ENCODE measurements around the gene PEX12.
A peak's percentile ranks its signal among the peaks of the same experiment; 100 is the strongest.
"Not testable (repeated sequence)": the region's sequence is repeated elsewhere in the genome, so short reads cannot be mapped to it uniquely, and the experiment has no call there.

Gene PEX12

DNA sequence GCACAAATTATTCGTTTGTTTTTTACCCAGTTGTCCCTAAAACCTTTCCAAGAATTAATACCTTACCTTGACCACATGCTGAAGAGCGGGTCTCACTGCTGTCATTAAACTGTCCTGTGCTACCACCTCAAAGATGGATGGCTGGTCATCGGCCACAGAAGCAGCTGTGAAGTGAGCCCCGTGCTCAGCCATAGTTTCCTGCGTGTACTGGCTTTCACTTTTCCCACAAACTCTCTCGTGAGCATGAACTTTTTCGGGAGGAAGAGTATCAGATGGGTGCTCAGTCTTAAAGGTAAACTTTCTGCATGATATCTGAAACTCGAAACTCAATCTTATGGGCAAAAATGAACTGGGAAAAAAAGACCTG lies 558 bp downstream of the PEX12 start:
- DNase-seq, result no peak

DNA sequence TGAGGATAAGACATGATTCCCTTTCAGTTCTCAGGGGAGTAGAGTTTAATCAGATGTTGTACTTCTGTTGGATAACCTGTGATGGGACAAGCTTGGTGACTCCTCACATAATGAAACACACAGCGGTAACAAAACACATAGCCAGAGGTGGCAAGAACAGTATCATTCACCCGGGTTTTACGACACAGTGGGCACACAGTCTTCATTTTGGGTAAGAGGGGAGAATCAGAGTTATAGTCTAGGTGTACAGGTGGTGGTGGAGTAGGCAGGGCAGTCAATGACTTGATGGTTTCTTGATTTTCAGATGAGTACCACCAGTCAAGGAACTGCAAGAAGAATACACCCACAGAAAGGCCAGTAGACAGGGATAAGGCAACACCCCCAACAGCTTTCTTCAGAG lies 2.6 kb downstream of the PEX12 start:
- DNase-seq, result no peak

DNA sequence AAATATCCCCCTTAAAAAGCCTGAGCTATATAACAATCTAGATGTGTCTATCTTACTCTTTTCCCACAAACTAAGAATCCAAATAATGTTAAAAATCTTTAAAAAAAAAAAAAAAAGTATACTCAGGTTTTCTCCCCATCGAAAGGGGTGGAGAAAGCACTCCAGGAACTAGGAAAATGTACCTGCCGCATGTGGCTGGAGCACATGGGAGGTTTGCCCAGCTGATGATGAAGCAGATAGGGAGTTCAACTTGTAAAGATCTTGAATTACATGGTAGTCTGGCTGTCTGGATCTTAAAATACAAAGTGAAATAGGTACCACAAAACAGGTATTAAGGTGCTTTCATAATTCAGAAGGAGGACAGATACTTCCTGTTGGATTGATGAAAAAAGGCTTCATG lies 9.0 kb downstream of the PEX12 start:
- DNase-seq, result no peak

DNA sequence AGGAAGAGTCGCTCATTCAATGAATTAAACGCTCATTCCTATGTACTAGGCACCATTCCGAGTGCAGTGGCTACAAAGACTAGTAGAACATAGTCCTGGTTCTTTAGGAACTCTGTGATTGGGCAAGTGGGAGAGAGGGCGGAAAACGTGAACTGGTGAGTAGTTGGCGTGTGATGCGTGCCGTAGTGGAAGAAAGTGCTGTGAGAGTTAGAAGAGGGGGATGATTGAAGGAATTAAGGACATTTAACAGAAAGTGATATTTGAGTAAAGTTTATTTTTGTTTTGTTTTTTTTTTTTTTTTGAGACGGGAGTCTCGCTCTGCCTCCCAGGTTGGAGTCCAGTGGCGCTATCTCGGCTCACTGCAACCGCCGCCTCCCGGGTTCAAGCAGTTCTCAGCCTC lies 9.8 kb downstream of the PEX12 start:
- DNase-seq, result no peak

DNA sequence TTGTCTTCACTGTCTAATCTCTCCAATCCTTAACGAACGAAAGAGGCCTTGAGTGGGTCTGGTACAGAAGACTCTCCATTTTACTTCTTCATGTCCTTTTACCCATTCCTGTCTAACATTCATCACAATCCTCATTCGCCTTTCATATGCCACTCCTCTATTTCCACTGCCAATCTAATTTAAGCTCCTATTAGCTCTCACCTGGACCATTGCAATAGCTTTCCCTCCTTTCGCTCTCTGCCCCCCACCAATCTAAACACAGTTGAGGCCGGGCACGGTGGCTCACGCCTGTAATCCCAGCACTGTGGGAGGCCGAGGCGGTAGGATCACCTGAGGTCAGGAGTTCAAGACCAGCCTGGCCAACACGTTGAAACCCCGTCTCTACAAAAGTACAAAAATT lies 11.4 kb downstream of the PEX12 start:
- no peak for DNase-seq

DNA sequence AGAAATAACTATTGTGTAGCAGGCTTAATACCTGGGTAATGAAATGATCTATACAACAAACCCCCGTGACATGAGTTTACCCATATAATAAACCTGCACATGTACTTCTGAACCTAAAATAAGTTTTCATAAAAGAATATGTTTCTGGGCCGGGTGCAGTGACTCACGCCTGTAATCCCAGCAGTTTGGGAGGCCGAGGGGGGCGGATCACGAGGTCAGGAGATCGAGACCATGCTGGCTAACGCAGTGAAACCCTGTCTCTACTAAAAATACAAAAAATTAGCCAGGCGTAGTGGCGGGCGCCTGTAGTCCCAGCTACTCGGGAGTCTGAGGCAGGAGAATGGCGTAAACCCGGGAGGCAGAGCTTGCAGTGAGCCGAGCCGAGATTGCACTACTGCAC lies 15.2 kb downstream of the PEX12 start:
- DNase-seq, result not testable (repeated sequence)

DNA sequence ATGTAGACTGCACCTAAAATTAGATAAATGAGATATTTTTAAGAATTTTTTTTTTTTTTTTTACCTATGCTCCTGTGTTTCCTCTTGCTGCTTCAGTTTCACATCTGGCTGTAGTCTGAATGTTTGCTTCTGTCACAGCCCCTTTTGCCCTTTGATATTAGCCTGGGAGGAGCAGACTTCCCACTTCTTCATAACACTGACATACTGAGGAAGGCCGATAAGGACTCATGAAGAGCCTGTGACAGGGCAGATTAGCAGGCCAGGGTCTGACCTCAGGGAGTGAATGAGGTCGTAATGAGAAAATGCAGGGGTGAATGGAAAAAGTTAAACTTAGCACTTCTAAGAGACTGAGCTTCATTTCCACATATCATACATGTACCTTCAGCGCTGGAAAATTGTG lies 17.7 kb downstream of the PEX12 start, which contains the start of gene SLFN14:
Gene SLFN14 (minus strand): TSS at position 117 of the 400 bp plus-strand sequence. CDS start 2,757 bp downstream, outside the sequence.
- no peak for DNase-seq

DNA sequence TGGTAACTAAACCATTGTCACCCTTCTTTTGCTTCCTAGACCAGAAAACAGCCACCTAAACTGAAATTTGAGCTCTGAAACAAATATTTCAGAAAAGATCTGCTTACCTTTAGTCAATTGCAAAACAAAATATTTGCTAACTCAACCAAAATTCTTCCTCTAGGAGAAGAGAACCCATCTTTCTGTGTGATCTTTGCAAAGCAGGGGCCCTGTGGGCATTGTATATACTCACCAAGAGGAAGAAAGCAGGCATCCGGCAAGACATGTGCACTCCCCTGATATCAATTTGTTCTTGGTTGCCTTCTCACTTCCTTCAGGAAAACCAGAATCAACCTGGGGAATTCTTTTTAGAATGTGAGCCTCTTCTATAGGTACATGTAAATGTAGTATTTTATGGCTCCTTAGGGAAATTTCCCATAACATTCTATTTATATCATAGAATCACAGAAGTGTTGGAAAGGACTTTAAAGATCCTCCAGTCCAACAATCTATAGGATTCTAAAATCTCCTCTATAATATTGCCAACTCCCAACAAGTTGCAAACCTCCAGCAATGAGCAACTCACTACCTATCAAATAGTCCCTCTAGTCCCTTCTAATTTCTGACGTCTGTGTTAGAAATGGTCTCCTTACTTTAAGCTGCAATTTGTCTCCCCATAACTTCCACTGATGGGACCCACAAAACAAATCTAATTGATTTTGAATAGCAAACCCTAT lies 18.7 kb downstream of the PEX12 start:
- DNase-seq, result no peak

DNA sequence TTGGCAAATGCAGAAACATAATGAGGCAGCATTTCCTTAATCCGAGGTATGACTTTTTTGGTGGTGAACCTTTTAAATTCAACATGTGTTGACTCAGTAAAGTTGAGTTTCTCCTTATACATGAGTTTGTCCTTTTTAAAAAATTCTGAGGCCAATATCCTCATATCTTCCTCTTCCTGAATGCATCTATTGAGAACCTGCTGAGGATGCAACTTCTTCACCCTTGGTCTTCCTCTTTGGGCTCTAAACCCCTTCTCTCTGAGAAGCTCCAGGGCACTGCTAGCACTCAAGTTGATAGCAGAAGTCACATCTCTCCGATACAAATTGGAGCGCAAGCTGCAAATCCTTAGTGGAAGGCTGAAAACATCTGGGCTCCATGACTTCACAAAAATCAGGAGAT lies 21.0 kb downstream of the PEX12 start:
- DNase-seq, result no peak

DNA sequence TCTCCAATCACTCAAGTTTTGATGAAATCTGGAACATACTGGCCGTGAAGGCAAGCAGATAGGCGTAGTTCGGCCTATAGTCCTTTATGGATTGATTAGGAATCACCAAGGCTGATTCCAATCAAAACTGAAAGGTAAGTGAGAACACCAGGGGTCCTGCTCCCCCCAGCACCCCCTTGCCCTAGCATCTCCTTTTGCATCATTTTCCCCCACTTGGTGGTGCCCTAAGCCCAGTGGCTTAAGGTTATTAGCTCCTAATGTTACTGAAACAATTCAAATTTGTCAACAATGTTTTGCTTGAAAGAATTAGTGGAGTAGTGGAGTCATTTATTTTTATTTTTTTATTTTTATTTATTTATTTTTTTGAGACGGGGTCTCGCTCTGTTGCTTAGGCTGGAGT lies 22.7 kb downstream of the PEX12 start:
- DNase-seq, result peak in 1 of 2 experiments; percentile 23

DNA sequence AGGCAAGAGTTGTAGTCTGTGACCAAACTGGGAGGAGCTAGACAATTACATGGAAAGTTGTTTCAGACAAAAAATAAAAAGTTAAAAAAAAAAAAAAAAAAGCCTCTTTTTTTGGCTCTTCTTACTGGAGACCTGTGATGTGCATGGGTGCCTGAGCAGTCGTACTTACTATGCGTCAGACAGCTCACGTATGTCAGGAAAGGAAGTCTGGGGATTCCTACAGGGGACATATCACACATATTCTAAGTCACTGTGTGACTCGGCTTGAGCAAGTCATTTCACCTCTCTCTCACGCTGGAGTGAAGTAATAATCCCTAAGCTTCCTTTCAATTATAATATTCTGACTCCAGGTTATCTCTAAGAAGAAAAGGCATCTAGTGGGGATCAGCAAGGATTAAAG lies 23.7 kb downstream of the PEX12 start:
- DNase-seq, result no peak

DNA sequence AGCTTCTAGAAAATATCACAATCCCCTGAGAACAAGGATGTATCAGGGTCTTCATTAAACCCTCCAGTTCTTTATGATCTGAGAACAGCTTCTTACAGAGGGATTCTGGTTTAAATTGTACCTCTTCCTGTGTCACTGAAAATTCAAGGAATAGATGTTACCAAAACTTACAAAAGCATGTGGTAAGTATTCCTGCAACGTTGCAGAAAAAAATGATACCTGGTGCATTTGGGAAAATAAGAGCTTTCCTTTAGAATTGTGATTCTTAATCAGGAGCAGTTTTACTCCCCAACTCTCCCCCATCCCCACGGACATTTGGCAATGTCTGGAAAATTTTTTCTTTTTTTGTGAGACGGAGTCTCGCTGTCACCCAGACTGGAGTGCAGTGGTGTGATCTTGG lies 25.1 kb downstream of the PEX12 start:
- DNase-seq, result no peak

DNA sequence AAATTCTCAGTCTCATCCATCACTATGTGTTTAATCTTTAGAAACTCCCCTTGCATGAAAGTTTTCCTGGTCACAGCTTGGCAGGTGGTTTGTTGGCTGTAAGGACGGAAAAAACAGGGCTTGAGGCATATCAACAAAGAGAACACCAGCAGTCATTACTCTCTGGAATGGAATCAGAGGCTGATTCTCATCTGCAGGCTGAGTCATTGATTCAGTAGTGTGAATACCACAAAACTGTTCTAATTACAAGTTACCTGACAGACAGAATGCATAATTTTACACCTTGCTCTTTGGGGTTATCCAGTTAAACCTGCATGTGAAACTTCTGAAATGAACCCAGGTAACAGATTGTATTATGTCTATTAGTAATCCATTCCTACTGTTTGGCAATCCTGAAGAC lies 29.4 kb downstream of the PEX12 start:
- no peak for DNase-seq

DNA sequence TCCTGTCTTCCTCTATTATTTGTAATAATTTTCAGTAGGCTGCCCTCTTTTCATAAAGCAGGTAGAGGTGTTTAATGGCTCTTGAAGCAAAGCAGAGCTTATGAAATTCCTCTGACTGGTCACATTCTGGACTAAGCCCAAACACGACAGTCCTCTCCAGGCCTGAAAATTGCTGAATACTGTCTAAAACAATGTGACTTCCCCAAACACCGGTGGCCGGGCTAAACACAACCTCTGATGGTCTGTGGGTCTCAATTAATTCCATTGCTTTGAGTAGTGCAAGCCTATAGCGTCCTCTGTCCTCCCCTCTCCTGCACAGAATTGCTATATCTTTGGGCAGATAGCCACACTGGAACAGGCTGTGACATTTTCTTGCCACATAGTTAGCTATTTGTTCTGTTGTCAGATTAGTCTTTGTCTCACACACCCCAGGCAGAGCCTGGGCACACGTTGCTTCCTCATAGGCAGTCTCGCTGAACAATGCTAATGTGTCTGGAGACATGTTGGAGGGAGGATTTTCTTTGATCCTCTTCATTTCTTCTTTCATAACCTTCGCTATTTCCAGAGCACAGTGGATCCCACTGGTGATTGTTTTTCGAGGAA lies 30.1 kb downstream of the PEX12 start:
- DNase-seq, result no peak

DNA sequence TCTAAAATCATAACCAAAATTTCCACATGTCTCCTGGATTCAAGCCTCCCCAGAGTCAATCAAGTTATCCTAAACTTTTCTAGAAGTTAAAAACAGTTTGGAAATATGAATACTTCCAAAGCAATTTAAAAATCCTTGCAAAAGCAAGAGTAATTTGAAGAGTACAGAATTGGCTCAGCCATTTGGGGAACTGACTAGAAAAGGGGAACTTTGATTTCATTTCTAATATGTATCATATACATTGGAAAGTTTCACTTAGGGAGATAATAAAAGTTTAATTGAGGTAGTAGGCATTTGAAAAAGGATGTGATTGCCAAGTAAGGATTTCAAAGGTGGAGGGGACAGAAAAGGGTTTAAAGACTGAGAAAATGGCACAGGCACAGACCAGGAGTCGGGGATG lies 31.9 kb downstream of the PEX12 start:
- peak; percentile 30 to 34 for DNase-seq

DNA sequence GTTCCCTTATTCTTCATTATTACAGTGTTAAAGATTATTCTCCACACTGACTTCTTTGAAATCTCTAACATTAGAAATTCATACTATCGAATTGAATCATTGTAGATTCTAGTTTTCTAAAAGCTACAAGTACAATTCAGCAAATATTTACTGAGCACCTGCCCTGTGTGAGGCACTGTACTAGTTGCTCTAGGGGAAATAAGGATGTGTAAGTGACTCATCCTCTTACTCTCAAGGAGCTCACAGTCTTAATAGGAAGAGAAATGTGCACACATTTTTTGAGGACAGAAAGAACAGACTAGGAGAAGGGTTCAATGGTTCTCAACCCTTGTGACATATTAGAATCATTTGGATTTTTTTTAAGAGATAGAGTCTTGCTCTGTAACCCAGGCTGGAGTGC lies 33.2 kb downstream of the PEX12 start:
- no peak for DNase-seq

DNA sequence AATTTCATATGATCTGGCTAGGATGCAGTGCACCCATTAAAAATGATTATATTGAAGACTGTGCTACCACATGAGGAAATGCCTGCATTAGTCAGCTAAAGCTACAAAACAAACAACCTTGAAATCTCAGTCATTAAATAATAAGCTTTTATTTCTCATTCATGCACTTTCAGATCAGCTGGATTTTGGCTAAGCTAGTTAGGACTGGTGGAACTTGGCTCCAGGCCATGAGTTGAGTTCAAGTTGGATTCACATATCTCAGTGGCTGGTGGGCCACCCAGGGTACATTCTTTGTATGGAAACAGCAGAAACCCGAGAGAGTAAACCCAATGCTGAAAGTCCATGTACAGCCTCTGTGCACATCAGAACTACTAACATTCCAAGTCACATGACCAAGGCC lies 34.5 kb downstream of the PEX12 start:
- DNase-seq, result no peak

DNA sequence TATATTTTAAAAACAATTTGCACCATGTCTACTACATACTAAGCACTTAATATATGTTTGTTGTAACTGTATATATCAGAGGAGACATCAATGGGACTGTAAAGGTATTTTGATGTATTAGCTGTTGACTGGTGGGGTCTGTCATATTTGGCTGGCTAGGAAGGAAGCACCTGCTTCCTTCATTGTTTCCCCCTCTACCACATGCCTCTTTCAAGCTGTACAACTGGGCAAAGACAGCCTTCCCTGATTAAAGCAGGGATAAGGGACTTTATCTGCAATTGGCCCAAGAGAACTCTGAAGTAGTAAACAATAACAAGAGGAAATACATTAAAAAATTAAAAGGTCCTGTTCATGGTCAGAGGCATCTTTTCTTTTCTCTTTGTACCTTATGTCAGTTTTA lies 35.4 kb downstream of the PEX12 start:
- no peak for DNase-seq

DNA sequence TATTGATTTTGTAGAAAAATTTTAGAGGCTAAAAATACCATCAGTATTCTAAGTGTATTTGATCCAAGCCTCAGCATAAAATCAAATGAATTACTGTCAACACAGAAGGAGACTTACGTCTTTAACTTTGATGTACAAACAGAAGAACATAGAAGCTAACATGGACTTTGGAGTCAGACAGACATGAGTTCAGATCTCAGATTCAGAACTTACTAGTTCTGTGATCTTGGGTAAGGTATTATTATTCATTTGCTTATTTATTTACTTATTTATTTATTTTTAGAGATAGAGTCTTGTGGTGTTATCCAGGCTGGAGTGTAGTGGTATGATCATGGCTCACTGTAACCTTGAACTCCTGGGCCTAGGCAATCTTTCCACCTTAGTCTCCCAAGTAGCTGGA lies 36.9 kb downstream of the PEX12 start:
- DNase-seq, result no peak

DNA sequence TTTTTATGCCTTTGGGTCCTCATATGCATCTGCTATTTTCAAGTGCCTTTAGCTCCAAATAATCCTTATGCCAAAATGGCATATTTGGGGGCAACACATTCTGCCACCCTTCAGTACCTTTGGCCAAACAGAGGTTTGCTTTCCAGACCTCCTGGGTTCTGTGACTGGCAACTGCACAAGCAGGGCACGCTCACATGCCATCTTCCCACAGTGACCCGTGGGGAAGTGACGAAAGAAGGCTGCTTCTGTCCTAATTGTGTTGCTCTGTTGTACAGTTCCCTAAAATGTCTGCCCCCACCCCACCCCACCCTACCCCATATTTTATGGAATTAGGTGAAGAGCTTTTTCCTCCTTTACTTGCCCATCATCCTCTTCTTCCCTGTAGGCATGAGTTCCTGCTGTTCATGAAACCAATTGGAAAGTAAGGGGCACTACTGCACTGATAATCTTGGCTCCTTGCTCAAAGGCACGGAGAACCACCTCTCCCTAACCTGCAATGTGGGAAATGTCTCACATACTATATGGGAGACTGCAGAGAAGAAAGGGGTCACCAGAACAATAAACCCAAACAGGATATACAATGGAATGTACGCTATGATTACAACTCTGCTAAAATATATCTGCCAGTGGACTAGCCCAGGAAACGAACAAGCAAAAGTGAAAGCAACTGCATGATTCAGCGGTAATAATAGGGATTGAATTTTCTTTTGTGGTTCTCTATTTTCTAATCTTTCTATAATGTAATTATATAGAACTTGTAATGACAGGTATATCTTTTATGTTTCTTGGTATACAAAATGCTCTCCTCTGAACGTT lies 37.6 kb downstream of the PEX12 start:
- DNase-seq, result peak; percentile 88 to 89

DNA sequence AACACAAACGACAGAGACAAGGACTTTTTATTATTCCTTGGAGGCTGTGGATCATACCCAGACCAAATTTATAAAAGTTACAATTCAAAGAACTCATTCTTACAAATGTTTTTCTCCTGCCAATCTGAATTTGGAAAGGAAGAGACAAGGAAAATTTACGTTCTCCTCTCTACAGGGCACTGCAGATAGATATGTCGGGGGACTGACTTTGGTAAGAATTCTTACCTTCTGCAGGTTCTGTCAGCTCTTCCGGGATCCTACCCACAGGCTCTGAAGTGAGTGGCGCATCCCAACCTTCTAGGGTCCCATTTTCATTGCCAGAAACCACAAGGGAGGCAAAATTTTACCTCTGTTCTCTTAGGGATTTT lies 38.7 kb downstream of the PEX12 start:
- no peak for DNase-seq

DNA sequence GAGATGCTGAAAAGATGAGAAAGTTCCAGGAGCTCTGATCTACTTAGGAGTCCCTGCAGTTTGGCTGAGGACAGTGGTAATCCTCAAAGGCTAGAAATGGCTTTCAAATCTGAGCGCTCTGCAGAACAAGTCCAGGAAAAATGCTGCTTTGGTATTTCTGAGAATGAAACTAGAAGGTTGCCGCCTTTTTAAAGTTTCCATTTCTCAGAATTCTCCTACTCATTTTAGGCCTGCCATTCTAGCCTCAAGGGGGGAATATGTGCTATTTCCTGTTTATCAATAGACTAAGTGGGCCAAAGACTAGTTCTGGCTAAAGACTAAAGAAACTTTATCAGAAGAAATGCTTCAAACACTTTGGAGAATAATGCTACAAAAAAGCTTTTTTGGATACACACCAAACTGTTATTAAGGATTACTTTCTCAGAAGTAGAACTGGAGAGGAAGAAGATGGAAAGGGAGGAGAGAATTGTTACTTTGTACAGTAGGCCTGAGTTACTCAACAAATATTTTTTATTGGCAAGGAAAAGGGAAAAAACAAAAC lies 40.7 kb downstream of the PEX12 start, which contains the start of gene SLFN12L:
Gene SLFN12L (minus strand): TSS at position 78 of the 541 bp plus-strand sequence. CDS start 15,314 bp downstream, outside the sequence.
- no peak for DNase-seq

DNA sequence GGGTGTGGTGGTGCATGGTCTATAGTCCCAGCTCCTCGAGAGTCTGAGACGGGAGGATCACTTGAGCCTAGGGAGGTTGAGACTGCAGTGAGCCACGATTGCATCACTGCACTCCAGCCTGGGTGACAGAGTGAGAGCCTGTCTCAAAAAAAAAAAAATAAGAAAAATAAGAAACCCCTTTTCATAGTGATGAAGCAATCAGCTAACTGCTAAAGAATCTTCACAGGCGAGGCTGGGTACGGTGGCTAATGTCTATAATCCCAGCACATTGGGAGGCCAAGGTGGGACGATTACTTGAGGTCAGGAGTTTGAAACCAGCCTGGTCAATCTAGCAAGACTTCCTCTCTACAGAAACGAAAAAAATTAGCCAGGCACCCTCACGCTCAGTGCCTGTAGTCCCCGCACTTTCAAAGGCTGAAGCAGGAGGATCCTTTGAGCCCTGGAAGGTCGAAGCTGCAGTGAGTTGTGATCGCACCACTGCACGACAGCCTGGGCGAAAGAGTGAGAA lies 41.7 kb downstream of the PEX12 start:
- DNase-seq, result peak in 1 of 2 experiments; percentile 25

All from AML-193 (cell line).